ENCODE measurements around the gene LINGO1.

Gene LINGO1

DNA sequence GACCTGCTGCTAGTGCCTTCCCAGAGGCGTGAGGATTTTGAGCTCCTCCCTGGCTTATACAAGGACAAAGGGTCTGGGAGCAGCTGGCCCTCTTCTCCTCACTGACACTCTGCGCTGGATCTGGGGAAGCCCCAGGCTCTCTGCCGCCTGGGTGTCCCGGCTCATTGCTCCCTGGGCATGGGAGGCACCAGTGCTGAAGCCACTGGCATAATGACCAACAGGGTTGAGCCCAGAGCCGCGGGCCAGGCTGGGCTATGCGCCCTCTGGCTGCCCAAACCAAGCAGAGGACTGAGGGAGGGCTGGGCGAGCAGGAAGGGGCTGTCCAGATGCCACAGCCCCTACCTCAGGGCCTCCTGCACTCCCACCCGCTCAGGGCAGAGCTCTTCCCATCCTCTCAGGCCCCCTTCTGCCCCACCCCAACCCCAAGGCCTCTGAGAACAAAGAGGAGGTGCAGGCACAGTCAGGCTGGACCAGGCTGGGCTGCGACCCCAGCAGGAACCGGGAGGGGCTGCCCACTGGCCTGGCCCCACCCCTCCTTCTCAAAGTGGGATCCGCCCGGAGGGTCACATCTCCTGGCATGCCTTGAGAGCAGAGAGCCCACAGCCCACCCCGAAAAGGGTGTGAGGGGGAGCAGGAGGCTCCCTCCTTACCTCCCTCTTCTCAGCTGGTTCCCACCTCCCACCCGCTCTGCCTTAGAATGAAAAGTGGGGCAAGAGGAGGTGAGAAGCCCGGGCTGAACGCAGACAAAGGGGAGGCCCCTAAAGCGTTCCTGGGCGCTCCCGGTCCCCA, 1.6 kb downstream of the LINGO1 start:
- peak; percentile 75 for DNase-seq

GRCh38 chr15:77630056-77630455, 2.7 kb downstream of the LINGO1 start:
- DNase-seq: no peak

DNA sequence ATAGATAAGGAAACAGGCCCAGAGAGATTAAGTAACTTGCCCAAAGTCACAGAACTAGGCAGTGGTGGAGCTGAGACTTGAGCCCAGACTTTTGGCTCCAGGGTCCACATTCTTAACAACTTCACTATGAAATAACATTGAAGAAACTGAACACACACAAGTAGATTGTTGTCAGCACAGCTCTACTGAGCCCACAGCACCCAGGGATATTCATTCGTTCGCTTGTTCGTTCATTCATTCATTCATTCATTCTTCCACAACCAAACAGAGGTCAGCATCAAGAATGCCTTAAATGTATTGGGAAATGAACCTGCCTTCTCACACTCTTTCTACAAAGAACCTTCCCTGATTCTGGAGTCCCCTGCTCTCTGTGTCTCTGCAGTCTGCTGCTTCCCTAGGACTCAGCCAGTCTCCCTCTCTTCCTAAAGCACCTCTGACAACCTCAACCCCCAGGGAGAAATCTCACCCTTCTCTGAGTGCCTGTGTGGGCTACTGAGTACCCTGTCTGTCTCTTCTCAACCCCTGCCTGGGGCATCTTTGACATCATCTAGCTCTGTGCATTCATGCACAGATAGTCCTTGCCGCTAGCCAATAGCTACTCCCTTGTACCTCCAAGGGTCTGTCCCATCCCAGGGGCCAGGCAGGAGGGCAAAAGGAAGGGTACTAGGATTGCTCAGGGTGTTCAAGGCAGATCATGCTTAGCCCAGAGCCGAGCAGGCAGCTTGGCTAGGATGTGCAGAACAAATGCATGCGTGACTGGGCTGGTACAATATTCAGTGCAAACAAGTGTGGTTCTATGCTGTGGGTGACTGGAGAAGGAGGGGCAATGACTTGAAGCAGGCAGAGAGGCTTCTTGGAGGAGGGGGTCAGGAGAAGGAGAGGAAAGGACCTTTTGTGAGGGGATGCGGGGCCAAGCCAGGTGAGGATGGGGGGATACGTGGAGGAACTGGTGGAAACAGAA, 3.4 kb downstream of the LINGO1 start:
- DNase-seq: no peak

GRCh38 chr15:77628010-77628409, 4.7 kb downstream of the LINGO1 start:
- DNase-seq: no peak

DNA sequence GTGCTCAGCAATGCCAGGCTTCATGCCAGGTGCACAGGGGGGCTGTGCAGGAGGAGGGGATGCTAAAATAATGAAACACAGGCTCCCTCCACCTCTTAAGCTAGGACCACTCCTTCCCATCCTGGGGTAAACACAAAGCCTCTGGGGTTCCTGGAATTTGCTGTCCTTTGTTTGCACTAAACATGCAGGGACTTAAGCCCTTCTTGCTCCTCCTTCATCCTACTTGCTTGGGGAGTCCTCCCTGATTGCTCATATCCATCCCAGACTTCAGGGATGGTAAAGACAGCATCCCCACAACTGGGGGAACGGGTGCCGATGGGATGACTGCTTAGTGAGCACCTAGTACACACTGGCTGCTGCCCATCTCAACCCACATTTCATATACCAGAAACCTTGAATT, 5.1 kb downstream of the LINGO1 start:
- no peak for DNase-seq

GRCh38 chr15:77627067-77627466, 5.6 kb downstream of the LINGO1 start:
- DNase-seq: no peak

- DNase-seq: no peak
Measured at GRCh38 chr15:77626002-77626401, 6.7 kb downstream of the LINGO1 start.

- no peak for DNase-seq
Measured at GRCh38 chr15:77625376-77625775, 7.3 kb downstream of the LINGO1 start.

DNA sequence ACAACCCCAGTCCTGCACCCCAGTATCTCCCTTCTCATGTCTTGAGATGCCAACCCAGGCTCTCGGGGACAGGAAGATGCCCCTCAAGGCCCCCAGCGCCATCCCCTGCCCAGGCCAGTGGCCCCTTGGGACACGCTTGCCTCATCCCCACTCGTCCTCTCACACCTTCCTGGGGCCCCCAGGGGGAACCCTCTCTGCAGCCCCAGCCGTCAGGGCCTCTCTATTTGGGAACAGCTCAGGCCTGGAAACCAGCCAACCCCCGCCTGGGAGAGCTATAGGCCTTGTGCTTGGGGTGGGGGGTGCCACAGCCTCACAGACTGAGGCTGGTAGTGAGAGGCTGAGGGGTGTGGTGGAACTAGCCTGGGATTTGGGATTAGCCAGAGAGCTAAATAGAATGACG, 7.8 kb downstream of the LINGO1 start:
- peak; percentile 56 for DNase-seq

DNA sequence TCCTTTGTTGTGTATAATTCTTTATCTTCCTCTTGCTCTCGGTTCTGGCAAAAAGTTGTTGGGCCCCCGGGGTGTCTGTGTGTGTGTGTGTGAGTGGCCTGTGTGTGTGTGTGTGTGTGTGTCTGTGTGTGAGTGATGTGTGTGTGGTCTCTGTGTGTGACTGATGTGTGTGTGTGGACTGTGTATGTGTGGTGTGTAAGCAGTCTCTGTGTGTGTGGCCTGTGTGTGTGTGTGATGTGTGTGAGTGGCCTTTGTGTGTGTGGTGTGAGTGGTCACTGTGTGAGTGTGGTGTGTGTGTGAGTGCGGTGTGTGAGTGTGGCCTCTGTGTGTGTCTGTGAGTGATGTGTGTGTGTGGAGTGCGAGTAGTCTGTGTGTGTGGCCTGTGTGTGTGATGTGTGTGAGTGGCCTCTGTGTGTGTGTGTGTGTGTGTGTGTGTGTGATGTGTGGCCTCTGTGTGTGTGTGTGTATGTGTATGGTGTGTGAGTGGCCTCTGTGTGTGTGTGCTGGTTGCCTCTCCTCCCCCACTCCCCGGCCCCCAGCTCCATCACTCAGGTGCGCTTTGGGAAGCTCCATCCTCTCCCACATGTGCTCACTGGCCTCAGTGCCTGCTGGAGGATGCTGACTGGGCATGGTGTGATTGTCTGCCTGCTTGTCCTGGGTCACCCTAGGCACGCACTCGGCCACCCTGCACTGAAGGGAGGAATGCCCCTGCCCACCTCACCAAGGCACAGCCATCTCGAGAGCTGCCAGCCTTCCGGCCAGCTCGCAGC, 8.8 kb downstream of the LINGO1 start:
- no peak for DNase-seq

- DNase-seq: peak; percentile 28
Measured at GRCh38 chr15:77622934-77623754, 9.6 kb downstream of the LINGO1 start.

GRCh38 chr15:77622209-77622933, 10.3 kb downstream of the LINGO1 start:
- DNase-seq: no peak

- no peak for DNase-seq
Measured at GRCh38 chr15:77621847-77622208, 10.9 kb downstream of the LINGO1 start.

DNA sequence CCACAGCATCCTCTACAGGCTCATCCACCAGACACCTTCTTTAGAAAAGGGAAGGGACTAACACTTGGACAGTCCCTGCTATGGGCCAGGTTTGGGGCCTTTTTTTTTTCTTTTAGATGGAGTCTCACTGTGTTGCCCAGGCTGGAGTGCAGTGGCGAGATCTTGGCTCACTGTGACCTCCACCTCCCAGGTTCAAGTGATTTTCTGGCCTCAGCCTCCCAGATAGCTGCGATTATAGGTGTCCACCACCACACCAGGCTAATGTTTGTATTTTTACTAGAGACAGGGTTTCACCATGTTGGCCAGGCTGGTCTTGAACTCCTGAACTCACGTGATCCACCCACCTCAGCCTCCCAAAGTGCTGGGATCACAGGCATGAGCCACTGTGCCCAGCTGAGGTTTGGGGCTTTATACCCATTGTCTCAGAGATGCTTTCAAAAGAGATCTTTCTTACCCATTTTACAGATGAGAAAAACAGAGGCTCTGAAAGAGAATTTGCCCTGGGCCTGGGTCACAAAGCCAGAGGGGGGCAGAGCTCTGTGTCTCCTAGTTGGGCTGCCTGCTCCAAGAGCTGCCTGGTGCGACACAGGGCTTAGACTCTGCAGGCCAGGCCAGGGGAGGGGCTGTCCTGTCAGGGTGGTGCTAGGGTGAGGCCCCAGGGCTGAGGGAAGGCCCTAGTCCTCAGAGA, 11.6 kb downstream of the LINGO1 start:
- no peak for DNase-seq

DNA sequence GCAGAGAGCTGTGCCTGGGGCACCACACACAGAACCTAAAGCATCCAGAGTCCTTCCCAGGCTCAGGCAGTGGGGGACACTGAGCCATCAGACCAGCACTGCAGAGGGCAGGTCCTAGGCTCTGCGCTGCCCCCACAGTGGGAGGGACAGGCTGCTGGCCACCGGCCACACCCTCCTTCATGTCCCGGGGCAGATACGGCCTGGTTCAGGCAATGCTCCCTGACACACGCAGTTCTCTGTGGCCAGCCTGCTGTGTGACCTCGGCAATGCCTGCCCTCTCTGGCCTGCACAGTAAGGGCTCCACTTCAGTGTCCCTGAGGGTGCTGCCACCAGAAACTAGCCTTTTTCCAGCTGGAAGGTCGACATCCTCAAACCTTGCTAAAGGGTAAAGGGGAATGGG, 12.4 kb downstream of the LINGO1 start:
- no peak for DNase-seq

DNA sequence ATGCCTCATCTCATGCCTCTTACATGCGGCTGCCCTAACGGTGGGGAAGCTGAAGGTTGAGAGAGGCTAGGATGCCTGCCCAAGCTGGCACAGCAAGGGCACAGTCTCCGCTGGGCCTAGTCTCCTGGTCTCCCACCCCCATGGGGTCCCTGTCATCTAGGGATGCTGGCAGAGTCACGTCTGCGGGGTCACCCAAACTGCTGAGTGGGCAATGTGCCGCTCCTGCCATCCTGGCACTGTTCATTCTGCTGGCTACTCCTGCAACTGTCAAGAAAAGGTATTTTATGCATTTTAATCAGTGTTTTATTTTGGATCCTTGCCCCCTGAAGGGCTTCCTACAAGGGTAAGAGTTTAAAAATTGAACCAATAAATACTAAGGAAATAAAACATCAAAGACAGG, 12.8 kb downstream of the LINGO1 start:
- no peak for DNase-seq

- DNase-seq: peak; percentile 67
Measured at GRCh38 chr15:77617476-77618230, 15.1 kb downstream of the LINGO1 start.

DNA sequence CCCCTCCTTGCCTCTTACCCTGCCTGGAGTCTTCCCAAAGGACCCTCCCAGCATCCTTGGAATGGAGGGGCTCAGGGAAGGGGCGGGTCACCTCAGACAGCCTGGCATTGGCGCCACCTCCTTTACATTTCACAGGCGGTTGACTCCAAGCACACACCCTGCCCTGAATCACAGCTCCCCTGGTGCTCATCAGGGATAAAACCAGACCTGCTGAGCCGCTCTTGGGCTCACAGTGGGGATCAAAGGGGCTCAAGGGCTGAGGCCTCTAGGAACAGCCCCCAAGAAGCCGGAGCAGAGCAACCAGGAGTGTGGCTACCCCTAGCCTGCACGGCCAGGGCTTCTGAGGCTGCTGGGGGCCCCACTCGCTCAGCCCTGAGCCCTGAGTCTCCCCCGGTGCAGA, 16.6 kb downstream of the LINGO1 start:
- no peak for DNase-seq

DNA sequence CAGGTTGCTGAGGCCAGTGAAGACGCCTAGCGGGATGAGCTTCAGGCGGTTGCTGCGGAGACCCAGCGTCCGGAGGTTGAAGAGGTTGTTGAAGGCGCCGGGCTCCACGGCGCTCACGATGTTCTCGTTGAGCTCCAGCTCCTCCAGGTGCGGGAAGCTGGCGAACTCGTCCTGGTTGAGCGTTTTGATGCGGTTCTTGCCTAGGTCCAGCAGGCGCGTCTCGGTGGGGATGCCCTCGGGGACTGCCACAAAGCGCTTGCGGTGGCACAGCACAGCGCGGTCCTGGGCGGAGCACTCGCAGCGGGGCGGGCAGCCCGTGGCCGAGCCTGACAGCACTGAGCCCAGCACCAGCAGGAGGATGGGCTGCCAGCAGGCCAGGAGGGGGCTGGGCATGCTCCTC, 17.2 kb downstream of the LINGO1 start:
- no peak for DNase-seq

DNA sequence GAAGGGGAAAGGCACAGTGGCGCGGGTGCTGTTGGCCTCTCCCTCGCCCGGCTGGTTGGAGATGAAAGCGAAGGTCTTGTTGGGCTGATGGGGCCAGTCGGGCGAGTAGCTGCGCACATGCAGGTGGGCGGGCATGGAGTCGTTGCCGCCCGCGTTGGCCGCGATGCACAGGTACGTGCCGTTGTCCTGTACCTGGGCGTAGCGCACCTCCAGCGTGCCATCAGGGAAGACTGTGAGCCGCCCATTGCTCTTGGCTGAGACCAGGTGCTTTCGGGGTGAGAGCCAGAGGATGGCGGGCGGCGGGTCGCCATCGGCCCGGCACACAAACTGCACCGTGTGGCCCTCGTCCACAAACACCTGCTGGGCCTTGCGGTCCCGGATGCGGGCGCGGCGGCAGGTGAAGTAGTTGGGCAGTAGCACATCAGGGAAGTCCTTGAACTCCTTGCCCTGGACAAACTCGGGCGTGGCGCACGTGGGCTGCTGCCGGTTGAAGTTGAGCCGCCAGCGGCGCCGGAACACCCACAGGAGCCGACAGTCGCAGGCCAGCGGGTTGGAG, 18.4 kb downstream of the LINGO1 start:
- no peak for DNase-seq
